A549 (cell line): ENCODE data around the gene NRIP3. TPM values are rescaled to one million over a fixed set of nuclear protein-coding genes. Genes with fewer than 3 reads are reported as not detected.

Experiments
- ATAC-seq, 2 experiments: fragments of 200-7000 bp in 1 of 2; fragments of >200 bp in 1 of 2; cut with Nextera tagmentation in 1 of 2; cut with Tn5 transposase in 1 of 2; 3 replicates each; pipeline versions ENCODE4 v1.8.0 to v1.9.1; 2018 to 2020; ENCODE audit warnings: mild to moderate bottlenecking in 1 of 2, moderate library complexity in 1 of 2
- CTCF ChIA-PET: fragments of 300-600 bp; sonication (Branson Sonifier 250); formaldehyde crosslinking; extraction: SDS; loops from one replicate; lab custom pipeline; 2021; ENCODE audit warnings: antibody characterized with exemption, inconsistent platforms; lab: Yijun Ruan, JAX
- POLR2A ChIA-PET: fragments of 350-600 bp; formaldehyde crosslinking; extraction: SDS; loops from one replicate; lab custom pipeline; 2021; ENCODE audit warnings: antibody characterized with exemption, inconsistent platforms; lab: Yijun Ruan, JAX
- DNase-seq, 2 experiments: peaks; one replicate each; pipeline versions ENCODE4 v3.0.0 to v3.0.0-alpha.2; 2011 to 2016; ENCODE audit warnings: low read depth in 1 of 2, low spot score in 1 of 2
- FAIRE-seq: peaks from 2 replicates; lab custom pipeline; 2011; peaks lifted over from hg19 to GRCh38; lab: Jason Lieb, UNC
- H3K27ac ChIP-seq, 2 experiments: fragments of >200 bp; sonication (Bioruptor Twin); formaldehyde crosslinking; 3 replicates each; pipeline ENCODE4 v1.5.1; 2016 to 2017
- H3K4me1 ChIP-seq: fragments of >200 bp; sonication (Bioruptor Twin); formaldehyde crosslinking; 3 replicates; pipeline ENCODE4 v1.6.1; 2016
- H3K4me2 ChIP-seq: fragments of >200 bp; sonication (Bioruptor Twin); formaldehyde crosslinking; 3 replicates; pipeline ENCODE4 v1.6.1; 2016
- H3K4me3 ChIP-seq: fragments of >200 bp; sonication (Bioruptor Twin); formaldehyde crosslinking; 3 replicates; pipeline ENCODE4 v1.5.1; 2016
- H3K9me3 ChIP-seq: fragments of >200 bp; sonication (Bioruptor Twin); formaldehyde crosslinking; 3 replicates; pipeline ENCODE4 v1.6.1; 2016
- ATOH8 ChIP-seq: fragments of 250-450 bp; sonication (Bioruptor Pico); IDR thresholded peaks from 2 replicates; pipeline ENCODE4 v1.5.0; 2020; ENCODE audit warnings: low read depth, mild to moderate bottlenecking, moderate library complexity
- BCL3 ChIP-seq: fragments of >200 bp; sonication (Bioruptor Twin); formaldehyde crosslinking; IDR thresholded peaks from 3 replicates; pipeline ENCODE4 v1.6.1; 2016
- BHLHE40 ChIP-seq: IDR thresholded peaks from 2 replicates; pipeline ENCODE4 v1.6.1; 2012; ENCODE audit warnings: low read depth, low read length, inconsistent platforms
- CBX8 ChIP-seq: fragments of 200-600 bp; sonication (generic); IDR thresholded peaks from 2 replicates; pipeline ENCODE4 v1.6.1; 2016
- CHD4 ChIP-seq: fragments of 200-600 bp; sonication (generic); IDR thresholded peaks from 2 replicates; pipeline ENCODE4 v1.6.1; 2016; ENCODE audit warnings: antibody characterized with exemption, mild to moderate bottlenecking, borderline replicate concordance
- HEYL ChIP-seq: fragments of 250-450 bp; sonication (Bioruptor Pico); IDR thresholded peaks from 2 replicates; pipeline ENCODE4 v1.8.0; 2021; ENCODE audit warnings: mild to moderate bottlenecking, moderate library complexity
- HOXB13 ChIP-seq: fragments of 250-450 bp; sonication (Bioruptor Pico); IDR thresholded peaks from 2 replicates; pipeline ENCODE4 v1.5.0; 2020; ENCODE audit warnings: low read depth, mild to moderate bottlenecking, moderate library complexity
- JUN ChIP-seq, 2 experiments: fragments of >200 bp; sonication (Bioruptor Twin); formaldehyde crosslinking; IDR thresholded peaks; 2 replicates in 1 of 2; 3 replicates in 1 of 2; pipeline ENCODE4 v1.6.1; 2016 to 2017
- KDM1A ChIP-seq: fragments of 200-600 bp; sonication (generic); IDR thresholded peaks from 2 replicates; pipeline ENCODE4 v1.6.1; 2016; ENCODE audit warnings: low read depth, mild to moderate bottlenecking
- KDM5A ChIP-seq: fragments of 200-600 bp; sonication (generic); IDR thresholded peaks from 2 replicates; pipeline ENCODE4 v1.6.1; 2016; ENCODE audit warnings: antibody characterized with exemption, mild to moderate bottlenecking
- NFE2L2 ChIP-seq: fragments of 150-350 bp; conservative IDR thresholded peaks from 2 replicates; pipeline ENCODE4 v1.6.1; 2014; ENCODE audit warnings: low read length
- NPAS2 ChIP-seq: fragments of 250-450 bp; sonication (Bioruptor Pico); IDR thresholded peaks from 2 replicates; pipeline ENCODE4 v1.8.0; 2022; ENCODE audit warnings: mild to moderate bottlenecking, moderate library complexity, borderline replicate concordance
- NR3C1 ChIP-seq: fragments of >200 bp; sonication (Bioruptor Twin); formaldehyde crosslinking; IDR thresholded peaks from 3 replicates; pipeline ENCODE4 v1.6.1; 2017
- POLR2AphosphoS2 ChIP-seq: conservative IDR thresholded peaks from 2 replicates; pipeline ENCODE4 v1.6.1; 2012; ENCODE audit warnings: low read length, improper control_type of control experiment, inconsistent platforms
- RAD21 ChIP-seq, 2 experiments: fragments of >200 bp in 1 of 2; sonication (Bioruptor Twin) in 1 of 2; formaldehyde crosslinking in 1 of 2; IDR thresholded peaks in 1 of 2; conservative IDR thresholded peaks in 1 of 2; 2 replicates in 1 of 2; 3 replicates in 1 of 2; pipeline ENCODE4 v1.6.1; 2012 to 2018; ENCODE audit warnings: inconsistent platforms in 1 of 2
- RARB ChIP-seq: fragments of 250-450 bp; sonication (Bioruptor Pico); IDR thresholded peaks from 2 replicates; pipeline ENCODE4 v1.8.0; 2021; ENCODE audit warnings: mild to moderate bottlenecking, moderate library complexity
- SREBF2 ChIP-seq: fragments of 450-650 bp; IDR thresholded peaks from 2 replicates; pipeline ENCODE4 v1.6.1; 2014; ENCODE audit warnings: mild to moderate bottlenecking, moderate library complexity
- TFCP2L1 ChIP-seq: fragments of 250-450 bp; sonication (Bioruptor Pico); IDR thresholded peaks from 2 replicates; pipeline ENCODE4 v1.5.0; 2021; ENCODE audit warnings: mild to moderate bottlenecking
- ZFP36 ChIP-seq: fragments of 450-650 bp; IDR thresholded peaks from 2 replicates; pipeline ENCODE4 v1.6.1; 2014; ENCODE audit warnings: borderline replicate concordance; ENCODE audit not compliant: partially characterized antibody
- ZSCAN20 ChIP-seq: fragments of 250-450 bp; sonication (Bioruptor Pico); IDR thresholded peaks from 2 replicates; pipeline ENCODE4 v1.8.0; 2022; ENCODE audit warnings: mild to moderate bottlenecking, moderate library complexity
- WGBS: methylation state at CpG from one replicate; pipeline ENCODE4 v1.1.6; 2017; ENCODE audit errors: missing lambda C conversion rate; 5-methylcytosine and 5-hydroxymethylcytosine counted together
- polyA plus RNA-seq, 4 experiments: library from polyadenylated mRNA; depleted of rRNA in 3 of 4; stranded (reverse); fragments of >200 nt; fragmentation: RNase III in 1 of 4; extraction: RNeasy Plus Mini Kit Qiagen cat#74134 plus additional on column Dnase treatment in 1 of 4; gene quantifications; 2 replicates in 3 of 4; 3 replicates in 1 of 4; pipeline ENCODE4 v1.2.3, GENCODE V29; 2011 to 2017

NRIP3 gene
- polyA plus RNA-seq, 2 of the 4 experiments (the other 2 are of a cell fraction), result 0.49 to 1.0 TPM

GRCh38 chr11:8971196-8971923, 32.4 kb downstream of the NRIP3 start:
- ATAC-seq, result no peak
- 62% methylated on average over 2 of the region's 2 CpGs for WGBS
- Histone ChIP-seq H3K4me1 (no peaks in the 10 kb centered on the region), H3K4me2 (no peak overlapping the region), H3K4me3 (no peak overlapping the region), H3K27ac (no peak overlapping the region), H3K9me3 (no peaks in the 10 kb centered on the region)
- ChIA-PET CTCF (interaction anchor here (1.1 kb wide), 1 partner anchor 16 kb away, joined by 4 read pairs; no protein-coding TSS in a partner anchor), POLR2A (interaction anchor here (1.2 kb wide), 1 partner anchor 12 kb away, joined by 3 read pairs; no protein-coding TSS in a partner anchor)
- no peak for FAIRE-seq
- TF ChIP-seq POLR2AphosphoS2 (no peak), RARB (CRISPR knock-in tag) (no peak), HEYL (CRISPR knock-in tag) (no peak), NFE2L2 (no peak), KDM1A (no peak), RAD21 (conservative IDR thresholded peaks at IDR 0.05 in 1 of 2, IDR thresholded peaks at IDR 0.05 in 1 of 2) (no peak), BHLHE40 (no peak), HOXB13 (CRISPR knock-in tag) (no peak), KDM5A (no peak), ATOH8 (CRISPR knock-in tag) (no peak), CBX8 (no peak), ZSCAN20 (CRISPR knock-in tag) (no peak), SREBF2 (no peak), ZFP36 (no peak), JUN (IDR thresholded peaks at IDR 0.05) (no peak), BCL3 (no peak)
- DNase-seq, result no peak

- 92% methylated on average over 8 of the region's 8 CpGs for WGBS
- H3K4me2 ChIP-seq, result no peak overlapping the region
- H3K9me3 ChIP-seq, result no peaks in the 10 kb centered on the region
- ChIA-PET CTCF (no interaction called here), POLR2A (no interaction called here)
- no peak for DNase-seq
- TF ChIP-seq NR3C1, result no peak
- no peak for TF ChIP-seq CHD4
- no peak for TF ChIP-seq TFCP2L1 (CRISPR knock-in tag)
- TF ChIP-seq NPAS2 (CRISPR knock-in tag), result no peak
- ATAC-seq, result no peak
- H3K27ac ChIP-seq, result no peak overlapping the region
- no peak overlapping the region for H3K4me3 ChIP-seq
- H3K4me1 ChIP-seq, result peaks cover 20% of the 10 kb centered on the region
- FAIRE-seq, result no peak
These were observed 36.6 kb downstream of the NRIP3 start for GRCh38 chr11:8967184-8967583.
